HG03139 (cell line): Measurements from ENCODE around the gene TOGARAM2.
"Not testable (repeated sequence)": the region's sequence is repeated elsewhere in the genome, so short reads cannot be mapped to it uniquely, and the experiment has no call there.

Source experiments
- ATAC-seq: cut with Tn5 transposase; IDR thresholded peaks from one replicate; pipeline ENCODE4 v1.9.1; 2021; ENCODE audit not compliant: unreplicated experiment

TOGARAM2 gene

DNA sequence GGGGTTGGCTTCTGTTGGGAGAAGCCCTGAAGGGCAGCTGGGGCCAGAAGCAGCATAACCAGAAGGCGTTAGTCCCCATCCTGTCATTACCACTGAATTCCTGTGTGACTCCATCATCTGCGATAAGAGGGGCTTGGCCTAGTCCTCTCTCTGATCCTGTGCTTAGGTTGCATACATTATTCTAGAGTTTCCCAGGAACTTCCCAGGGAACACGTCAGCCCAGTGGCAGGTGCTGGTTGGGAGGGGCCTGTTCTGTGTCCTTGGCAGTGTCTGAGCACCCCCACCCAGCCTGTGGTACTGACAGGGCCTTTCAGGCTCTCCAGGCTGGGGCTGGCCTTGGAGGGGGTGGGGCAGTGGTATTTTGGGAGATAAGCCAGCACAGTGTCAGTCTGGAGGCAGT lies 4.5 kb upstream of the TOGARAM2 start:
- no peak for ATAC-seq

DNA sequence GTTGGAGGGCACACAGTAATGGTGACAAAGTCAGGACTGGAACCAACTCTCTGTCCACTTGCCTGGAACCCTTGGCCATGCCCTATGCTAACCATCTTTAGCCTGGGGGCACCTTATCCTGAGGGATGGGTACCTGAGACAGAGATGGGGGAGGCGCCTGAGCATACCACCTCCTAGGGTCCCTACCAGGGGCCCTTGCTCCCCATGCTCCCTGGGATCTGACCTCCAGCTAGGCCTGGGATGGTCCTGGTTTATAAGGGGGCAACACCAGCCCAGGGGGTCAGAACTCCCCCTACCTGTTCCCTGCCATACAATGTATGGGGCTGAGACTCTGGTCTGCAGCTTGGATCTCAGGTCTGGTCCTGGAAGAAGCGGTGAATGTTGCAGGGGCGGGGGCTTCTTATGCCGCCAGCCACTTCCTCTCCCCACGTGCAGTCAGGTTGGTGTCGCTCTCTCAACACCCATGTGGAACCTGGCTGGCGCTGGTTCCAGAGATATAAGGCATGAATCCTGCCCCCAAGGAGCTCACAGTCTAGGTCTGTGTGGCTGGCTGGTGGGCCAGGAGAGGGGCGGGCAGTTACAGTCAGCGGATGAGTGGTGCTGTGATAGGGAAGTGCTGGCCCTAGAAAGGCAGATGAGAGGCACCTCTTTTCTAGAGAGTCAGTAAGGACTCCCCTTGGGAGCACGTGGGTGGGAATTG lies 3.8 kb upstream of the TOGARAM2 start:
- no peak for ATAC-seq

DNA sequence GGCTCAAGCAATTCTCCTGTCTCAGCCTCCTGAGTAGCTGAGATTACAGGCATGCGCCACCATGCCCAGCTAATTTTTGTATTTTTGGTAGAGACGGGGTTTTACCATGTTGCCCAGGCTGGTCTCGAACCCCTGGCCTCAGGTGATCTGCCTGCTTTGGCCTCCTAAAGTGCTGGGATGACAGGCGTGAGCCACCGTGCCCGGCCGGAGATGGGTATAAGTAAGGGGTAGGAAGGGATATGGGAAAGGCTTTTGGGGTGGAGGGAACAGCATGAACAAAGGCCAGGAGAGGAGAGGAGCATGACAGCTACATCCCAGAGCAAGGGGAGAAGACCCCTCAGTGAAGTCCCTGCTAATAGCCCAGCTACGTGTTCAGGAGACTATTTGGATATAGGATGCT lies 3.1 kb upstream of the TOGARAM2 start:
- not testable (repeated sequence) for ATAC-seq

DNA sequence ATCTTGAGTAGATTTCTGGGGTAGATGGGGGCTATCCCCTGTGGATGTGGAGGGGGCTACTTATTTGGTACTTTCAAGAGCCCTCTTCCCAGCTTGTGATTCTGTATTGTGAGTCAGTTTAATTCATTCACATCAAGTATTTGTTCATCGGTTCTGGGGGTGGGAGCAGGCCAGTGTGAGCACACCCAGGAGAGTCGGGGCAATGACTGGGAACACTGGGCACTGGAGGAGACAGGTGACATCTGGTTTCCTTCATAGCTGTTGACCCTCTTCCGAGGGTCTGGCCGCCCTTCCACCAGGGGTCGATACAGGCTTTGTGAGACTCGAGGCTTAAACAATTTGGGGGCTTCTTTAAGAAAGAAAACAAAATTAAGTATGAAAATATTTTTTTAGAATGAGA lies 2.5 kb upstream of the TOGARAM2 start:
- ATAC-seq: no peak

DNA sequence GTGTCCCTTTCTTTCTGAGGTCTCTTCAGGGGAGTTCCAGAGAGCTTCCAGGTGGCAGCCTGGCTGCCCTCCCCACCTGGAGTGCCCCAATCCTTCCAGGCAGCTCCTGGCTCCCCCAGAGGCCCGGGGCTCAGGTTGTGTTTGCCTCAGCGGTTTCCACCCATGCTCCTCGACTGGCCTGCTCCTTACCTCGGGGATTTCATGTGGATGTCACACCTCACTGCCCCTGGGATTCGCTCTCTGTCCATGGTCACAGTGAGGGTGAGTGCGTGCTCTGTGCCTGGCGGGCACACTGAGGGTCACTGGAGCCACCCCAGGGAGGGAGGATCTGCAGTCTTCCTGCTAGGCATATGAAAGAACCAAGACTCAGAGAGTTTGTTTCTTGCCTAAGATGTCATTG lies 2.1 kb upstream of the TOGARAM2 start:
- no peak for ATAC-seq

DNA sequence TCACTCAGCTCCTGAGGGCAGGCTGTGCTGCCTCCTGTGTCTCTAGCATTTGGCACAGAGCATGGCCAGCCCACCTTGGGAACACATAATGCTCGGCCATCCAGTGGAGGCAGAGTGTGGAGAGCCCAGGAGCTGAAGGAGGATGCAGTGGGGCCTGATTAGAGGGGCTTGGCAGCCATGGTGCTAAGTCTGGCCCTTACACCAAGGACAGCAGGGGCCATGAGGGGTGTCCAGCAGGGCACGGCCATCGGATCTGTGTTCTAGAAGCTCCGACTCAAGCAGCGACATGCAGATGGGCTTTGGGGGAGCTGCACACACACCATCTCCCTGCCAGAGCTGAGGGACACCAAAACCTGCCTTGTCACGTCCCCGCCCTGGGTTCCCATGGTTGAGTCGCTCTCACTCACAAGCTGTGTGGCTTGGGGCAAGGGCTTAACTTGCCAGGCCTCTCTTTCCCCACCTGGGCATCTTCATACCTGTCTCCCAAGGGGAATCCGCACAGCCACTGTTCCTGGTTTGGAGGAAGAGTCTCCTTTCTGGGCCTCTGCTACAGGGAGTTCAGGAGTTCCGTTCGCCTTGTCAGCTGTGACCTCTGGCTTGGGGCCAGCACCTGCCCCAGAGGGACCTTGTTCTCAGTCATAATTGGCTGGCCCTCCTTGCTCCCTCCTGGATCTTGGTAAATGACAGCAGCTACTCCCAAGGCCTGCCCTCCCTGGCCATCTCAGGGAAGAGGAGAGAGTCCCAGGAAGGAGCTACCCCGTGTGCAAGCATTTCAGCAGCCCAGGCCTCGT lies 1.3 kb upstream of the TOGARAM2 start:
- no peak for ATAC-seq

DNA sequence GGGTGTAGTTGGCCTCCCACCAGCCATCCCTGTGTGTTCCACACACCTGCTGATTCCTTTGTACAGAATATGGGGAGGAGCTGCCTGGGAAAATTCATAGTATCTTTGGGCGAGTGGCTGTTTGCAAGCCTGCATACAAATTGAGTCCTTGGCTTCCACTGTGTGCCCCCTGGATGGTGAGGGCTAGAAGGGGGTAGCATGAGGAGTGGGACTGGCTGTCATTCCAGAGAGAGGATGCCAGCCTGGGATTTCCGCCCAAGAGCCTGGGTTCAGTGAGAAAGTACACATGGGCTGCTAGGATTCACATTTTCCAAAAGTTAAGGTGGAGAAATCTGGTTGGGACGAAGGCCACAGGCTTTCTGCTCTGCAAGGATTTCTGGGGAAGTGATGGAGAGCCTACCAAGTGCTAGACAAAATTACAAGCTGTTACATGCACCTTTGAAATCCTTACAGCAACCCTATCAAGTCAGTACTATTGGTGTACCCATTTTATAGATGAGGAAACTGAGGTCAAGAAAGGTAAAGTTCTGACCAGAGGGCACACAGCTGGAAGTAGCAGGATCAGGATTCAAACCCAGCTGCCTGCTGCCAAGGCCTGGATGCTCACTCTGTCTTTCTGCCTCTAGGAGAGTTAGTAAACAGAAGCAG lies 606 bp upstream of the TOGARAM2 start:
- no peak for ATAC-seq

DNA sequence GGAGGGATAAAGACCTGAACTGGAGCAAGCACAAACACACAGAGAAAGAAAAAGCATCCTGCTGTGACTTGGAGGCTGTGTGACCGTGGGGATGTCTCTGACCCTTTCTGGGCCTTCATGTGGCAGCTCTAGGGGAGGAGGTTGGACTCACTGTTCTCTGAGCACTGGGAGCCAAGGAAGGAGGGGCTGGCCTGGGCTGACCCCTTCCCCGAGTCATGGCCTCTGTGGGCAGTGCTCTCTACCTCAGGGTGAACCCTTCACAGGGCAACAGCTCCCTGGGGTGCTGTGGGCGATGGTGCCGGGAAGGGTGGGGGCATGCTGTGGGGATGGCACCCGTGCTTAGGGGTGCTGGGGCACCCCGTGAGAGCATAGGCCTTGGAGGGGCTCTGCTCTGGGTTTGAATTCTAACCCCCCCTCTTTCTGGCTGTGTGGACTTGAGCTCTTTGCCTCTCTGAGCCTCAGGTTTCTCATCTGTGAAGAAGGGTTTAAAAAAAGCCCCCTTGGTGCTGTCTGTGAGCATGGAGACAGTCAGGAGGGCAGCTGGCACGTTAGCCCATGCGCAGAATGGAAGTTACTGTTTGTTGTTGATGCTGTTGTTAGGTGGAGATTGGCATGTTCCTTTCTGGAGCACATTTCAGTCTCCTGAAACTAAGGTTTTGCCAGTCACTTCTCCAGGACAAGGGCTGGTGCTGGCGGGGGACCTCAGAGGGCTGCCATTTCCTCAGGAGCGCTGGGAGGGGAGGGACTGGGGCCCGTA lies 700 bp downstream of the TOGARAM2 start:
- no peak for ATAC-seq

DNA sequence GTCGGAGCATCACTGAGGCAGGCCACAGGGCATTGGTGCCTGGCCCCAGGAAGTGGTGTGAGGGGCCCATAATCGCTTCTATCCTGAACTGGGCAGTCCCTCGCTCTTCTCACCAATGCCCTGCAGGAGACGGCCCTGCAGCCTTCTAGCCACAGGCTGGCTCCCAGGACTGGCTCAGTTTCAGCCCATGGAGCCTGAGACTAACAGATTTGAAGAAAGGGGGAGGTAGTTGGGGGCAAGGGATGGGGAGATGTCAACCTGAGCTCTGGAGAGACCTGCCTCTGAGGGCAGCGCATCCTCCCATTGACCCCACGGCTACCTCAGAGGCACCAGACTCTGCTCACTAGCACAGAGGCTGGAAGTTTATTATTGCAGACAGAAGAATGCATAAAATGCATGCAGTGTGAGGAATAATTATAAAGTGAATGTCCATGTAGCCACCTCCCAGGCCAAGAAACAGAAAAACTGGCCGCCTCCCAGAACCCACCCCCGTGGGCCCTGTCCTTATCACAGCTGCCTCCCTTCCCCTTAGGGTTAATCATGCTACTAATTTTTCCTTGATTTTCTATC lies 1.4 kb downstream of the TOGARAM2 start:
- ATAC-seq: no peak

DNA sequence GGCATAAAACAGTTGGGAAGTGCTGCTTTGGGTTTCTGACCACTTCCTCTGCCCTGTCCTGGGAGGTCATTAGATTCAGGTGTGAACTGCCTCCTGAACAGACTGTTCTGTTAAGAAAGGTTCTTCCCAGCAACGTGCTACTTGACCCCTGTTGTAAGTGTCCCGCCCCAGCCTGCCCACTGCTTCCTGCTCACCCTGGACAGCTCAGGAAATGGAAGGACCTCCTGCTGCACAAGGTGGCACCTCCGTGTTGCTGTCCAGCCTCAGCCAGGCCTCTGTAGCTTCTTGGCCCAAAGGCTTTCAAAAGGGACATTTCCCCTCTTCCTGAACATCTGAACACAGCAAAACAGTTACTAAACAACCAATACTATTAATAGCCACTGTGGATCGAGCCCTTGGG lies 5.3 kb downstream of the TOGARAM2 start:
- no peak for ATAC-seq

DNA sequence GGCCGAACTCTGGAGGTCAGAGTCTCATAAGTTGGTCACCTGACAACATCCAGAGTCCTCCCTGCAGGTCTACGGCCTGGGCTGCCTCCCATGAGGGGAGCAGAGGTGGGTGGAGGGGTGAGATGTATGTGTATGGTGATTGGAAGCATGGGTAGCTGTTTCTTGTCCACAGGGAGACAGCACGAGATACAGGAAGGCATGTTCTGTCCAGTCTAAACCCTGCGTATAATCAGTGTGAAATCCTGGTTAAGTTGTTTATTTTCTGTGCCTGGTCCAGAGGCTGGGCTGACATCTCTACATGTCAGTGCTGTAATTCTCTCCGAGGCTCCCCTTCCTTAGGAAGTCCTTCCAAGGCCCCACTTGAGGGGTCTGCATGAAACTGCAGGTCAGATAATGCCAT lies 8.9 kb downstream of the TOGARAM2 start:
- ATAC-seq: no peak

DNA sequence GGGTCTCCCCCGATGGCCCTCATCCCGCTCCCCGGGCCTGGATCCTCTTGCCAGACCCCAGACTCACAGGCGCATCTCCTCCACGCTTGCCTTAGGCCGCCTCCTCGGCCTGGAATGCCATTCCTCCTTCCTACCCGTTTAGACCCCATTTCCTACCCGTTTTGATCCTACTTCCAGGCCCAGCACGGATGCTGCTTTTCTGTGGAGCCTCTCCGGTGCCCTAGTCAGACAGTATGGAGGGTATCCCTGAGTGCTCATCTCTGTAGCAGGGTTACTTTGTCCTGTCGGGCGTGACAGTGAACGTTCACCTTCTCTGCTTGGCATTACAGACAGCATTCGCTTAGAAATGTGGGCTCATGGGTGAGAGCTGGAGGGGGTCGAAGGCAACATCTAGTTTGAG lies 9.3 kb downstream of the TOGARAM2 start:
- ATAC-seq: no peak

DNA sequence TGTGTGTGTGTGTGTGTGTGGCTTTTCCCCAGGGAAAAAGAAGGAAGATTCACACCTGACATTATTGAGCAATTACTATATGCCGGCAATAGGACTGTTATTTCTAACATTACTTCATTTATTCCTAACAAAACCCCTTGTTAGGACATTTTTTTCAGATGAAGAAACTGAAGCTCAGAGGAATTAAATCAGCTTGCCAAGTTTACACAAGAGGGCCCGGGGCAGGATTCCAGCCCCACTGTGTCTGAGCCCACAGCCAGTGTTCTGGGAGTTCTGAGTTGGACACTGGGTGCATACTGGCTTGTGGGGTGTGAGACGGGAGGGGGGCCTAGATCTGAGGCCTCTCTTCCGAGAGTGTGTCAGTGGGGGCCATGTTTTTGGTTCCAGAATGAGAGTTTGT lies 9.9 kb downstream of the TOGARAM2 start:
- ATAC-seq: no peak

DNA sequence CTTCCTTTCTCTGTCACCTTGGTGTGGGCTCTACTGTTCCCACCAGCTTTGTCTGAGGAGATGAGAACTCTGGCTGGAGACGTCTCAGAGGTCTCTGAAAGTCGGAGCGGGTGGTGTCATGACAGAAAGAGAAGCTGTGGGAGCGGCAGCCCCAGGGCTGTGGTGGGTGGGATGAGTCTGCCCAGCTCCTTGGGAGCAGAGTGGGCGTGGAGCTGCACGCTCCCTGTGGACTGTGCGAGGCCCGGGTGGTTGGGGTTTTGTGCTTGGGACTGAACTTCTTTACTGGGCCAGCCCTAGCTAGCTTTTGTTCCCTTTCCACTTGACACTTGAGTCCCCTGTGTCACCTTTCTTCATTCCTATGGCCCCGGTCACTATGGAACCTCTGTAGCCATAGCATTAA lies 10.4 kb downstream of the TOGARAM2 start:
- ATAC-seq: no peak

DNA sequence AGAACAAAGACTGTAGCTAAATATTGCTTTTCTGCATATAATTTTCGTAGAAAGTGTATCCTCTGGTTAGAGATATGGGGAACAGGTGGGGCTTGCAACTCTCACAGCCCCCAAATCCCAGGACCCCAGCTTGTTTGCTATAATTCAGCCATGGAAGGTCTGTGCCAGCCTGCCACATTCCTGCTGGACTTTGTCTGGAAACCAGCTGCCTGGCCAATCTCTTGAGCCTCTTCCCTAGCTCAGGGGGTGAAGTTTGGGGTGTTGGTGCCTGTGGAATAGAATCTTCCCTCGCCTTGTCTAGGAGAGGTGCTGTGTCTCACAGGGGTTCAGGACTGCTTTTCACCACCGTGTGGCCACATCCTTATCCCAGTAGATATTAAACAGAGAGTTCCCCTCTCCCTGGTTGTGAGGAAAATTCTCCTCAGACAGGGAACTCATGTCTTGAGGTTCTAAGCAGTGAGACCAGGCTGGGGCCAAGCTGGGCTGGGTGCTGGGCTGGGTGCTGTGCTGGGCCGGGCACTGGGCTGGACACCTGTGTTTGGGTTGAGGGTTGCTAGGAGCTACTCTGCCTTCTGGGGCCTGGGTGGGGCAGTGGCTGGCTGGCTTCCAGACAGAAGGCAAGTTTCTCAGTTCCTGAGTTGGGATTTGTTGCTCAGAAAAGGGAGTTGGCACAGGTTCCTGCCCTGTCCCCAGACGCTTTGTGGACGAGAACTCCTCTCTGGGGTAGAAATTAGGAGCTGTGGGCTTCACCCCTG lies 12.3 kb downstream of the TOGARAM2 start:
- ATAC-seq: no peak

DNA sequence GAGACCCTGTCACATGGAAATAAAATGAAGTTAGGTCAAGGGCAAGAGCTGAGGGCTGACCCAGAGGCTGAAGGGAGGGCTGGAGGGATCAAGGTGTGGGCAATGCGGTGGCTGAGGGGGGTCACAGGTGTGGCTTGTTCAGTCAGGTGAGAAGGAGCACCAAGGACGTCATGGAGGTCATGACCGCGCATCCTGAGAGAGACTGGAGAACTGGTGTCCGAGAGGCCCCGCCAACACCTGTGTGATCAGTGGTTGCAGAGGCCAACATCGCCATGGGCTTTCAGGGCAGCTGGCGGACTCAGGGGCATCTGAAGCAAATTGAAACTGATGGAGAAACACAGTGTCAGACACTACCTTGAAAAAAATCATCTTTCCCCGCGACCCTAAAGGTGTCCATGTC lies 13.0 kb downstream of the TOGARAM2 start:
- no peak for ATAC-seq

DNA sequence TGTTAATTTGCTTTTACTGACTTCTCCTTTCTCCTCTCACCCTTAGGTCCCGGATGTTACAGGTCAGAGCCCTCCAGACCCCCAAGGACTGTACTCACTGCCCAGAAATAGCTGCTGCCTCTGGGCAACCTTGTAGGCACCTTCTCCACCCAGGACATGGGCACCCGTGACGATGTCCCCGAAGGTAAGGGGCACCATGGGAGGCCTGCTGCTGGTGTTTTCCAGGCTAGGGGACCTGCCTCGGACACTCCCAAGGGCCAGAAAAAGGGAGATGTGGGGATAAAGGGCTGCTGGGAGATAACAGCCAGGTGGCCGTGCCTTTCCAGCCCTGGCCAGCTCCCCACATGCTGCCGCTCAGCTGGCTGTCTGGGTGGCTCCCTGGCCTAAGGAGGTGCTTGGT lies 13.6 kb downstream of the TOGARAM2 start:
- ATAC-seq: no peak

DNA sequence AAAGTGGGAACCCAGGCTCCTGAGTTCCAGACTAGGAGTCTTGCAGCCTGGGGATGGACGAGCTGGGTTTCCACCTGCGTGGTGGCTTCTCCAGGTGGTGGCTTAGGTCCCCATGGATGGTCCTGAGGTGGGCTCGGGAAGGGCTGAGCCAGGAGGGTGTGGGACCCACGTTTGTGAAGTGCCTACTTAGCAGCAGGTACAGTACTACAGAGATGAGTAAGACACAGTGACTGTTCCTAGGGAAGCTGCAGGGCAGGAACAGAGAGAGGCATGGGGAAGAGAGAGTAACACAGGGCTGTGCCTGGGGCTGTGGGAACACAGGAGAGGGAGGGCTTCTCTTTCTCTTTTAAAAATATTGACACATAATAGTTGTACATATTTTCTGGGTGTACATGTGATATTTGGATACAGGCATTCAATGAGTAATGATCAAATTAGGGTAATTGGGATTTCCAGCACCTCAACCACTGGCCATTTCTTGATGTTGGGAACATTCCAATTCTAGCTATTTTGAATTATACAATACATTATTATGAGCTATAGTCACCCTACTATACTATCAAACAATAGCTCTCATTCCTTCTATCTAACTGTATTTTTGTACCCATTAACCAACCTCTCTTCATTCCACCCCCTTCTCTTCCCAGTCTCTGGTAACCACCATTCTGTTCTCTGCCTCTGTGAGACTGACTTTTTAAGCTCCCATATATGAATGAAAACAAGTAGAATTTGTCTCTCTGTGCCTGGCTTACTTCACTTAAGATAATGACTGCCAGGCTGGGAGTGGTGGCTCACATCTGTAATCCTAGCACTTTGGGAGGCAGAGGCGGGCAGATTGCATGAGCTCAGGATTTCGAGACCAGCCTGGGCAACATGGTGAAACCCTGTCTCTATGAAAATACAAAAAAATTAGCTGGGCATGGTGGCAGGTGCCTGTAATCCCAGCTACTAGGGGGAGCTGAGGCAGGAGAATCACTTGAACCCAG lies 15.0 kb downstream of the TOGARAM2 start:
- ATAC-seq: no peak

DNA sequence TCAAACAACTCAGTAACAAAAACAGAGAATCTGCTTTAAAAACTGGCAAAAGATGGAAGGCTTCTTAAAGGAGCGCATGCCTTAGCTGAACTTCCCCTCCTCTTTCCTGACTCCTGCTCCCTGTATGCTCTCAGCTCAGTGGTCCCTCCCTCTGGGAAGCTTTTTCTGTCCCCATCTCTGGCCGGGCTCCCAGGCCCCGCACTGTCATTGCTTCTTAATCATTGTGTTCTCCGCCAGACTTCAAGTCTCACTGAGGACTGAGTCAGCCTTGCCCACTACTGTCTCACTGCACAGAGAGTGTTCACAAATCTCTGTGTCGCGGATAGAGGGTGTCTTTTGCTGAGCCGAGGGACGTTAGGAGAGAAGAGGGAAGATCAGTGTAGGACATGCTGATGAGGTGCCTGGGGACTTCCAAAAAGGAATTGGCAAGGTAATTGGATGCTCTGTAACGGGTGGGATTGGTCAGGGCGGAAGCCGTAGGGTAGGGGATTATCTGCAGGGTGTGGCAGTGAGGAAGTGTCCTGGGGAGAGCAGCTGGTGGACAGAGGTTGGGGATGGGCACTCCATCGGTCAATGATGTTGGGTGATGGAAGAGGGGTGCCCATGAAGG lies 16.2 kb downstream of the TOGARAM2 start:
- no peak for ATAC-seq
